ENCODE results near the gene ADPRHL1.

Gene ADPRHL1

GRCh38 chr13:113411216-113412023, 41.9 kb downstream of the ADPRHL1 start:
- no peak for TF ChIP-seq CTCF (IDR thresholded peaks at IDR 0.05; ENCODE audit: control insufficient read depth, extremely low read depth, insufficient read depth)
- no peak for DNase-seq (ENCODE audit: low read depth)
- no peak overlapping the region for H3K4me3 ChIP-seq (ENCODE audit: low read depth, low read length)

GRCh38 chr13:113410472-113411201, 42.7 kb downstream of the ADPRHL1 start:
- no peak overlapping the region for H3K4me3 ChIP-seq (ENCODE audit: low read depth, low read length)
- no peak for TF ChIP-seq CTCF (IDR thresholded peaks at IDR 0.05; ENCODE audit: control insufficient read depth, extremely low read depth, insufficient read depth)
- DNase-seq (ENCODE audit: low read depth): no peak

GRCh38 chr13:113408562-113408961, 44.7 kb downstream of the ADPRHL1 start:
- DNase-seq (ENCODE audit: low read depth): no peak
- no peak overlapping the region for H3K4me3 ChIP-seq (ENCODE audit: low read depth, low read length)
- no peak for TF ChIP-seq CTCF (IDR thresholded peaks at IDR 0.05; ENCODE audit: control insufficient read depth, extremely low read depth, insufficient read depth)

- DNase-seq (ENCODE audit: low read depth): no peak
- no peak for TF ChIP-seq CTCF (IDR thresholded peaks at IDR 0.05; ENCODE audit: control insufficient read depth, extremely low read depth, insufficient read depth)
Observed at GRCh38 chr13:113407531-113408393, 45.5 kb downstream of the ADPRHL1 start.

GRCh38 chr13:113407103-113407530, 46.2 kb downstream of the ADPRHL1 start:
- no peak for TF ChIP-seq CTCF (IDR thresholded peaks at IDR 0.05; ENCODE audit: control insufficient read depth, extremely low read depth, insufficient read depth)
- H3K4me3 ChIP-seq (ENCODE audit: low read depth, low read length): no peak overlapping the region
- DNase-seq (ENCODE audit: low read depth): no peak

More at GRCh38 chr13:113407531-113408393, 45.5 kb downstream of the ADPRHL1 start:
- no peak overlapping the region for H3K4me3 ChIP-seq (ENCODE audit: low read depth, low read length)

GRCh38 chr13:113406321-113407102, 46.8 kb downstream of the ADPRHL1 start:
- TF ChIP-seq CTCF (IDR thresholded peaks at IDR 0.05; ENCODE audit: control insufficient read depth, extremely low read depth, insufficient read depth): no peak
- no peak overlapping the region for H3K4me3 ChIP-seq (ENCODE audit: low read depth, low read length)
- DNase-seq (ENCODE audit: low read depth): no peak

All from LNCaP clone FGC (cell line).